IMR-90 (cell line): ENCODE data around the gene ZC3H8. TPM values are rescaled to one million over a fixed set of nuclear protein-coding genes. Genes with fewer than 3 reads are reported as not detected.

Experiments
- ATAC-seq: fragments of 200-7000 bp; cut with Tn5 transposase; 2 replicates; pipeline ENCODE4 v1.9.1; 2020; ENCODE audit warnings: low read depth, mild to moderate bottlenecking, moderate library complexity
- BruUV-seq: library from RNA; stranded (reverse); fragments of 400-500 nt; replicated peaks from 2 replicates; lab custom pipeline; 2021; lab: Mats Ljungman, UMichigan
- CTCF ChIA-PET: fragments of 300-600 bp; formaldehyde crosslinking; extraction: SDS; loops from one replicate; lab custom pipeline; 2021; ENCODE audit warnings: antibody characterized with exemption; lab: Yijun Ruan, JAX
- POLR2A ChIA-PET: fragments of 300-600 bp; sonication (Branson Sonifier 250); formaldehyde crosslinking; loops from one replicate; lab custom pipeline; 2022; ENCODE audit warnings: antibody characterized with exemption; ENCODE audit not compliant: unreplicated experiment; lab: Charles Lee
- DNase-seq: peaks from one replicate; pipeline ENCODE4 v3.0.0; 2013
- H2AFZ ChIP-seq: replicated peaks from 2 replicates; pipeline ENCODE3; 2013; ENCODE audit warnings: low read length, mild to moderate bottlenecking; ENCODE audit not compliant: poor library complexity
- H2AK5ac ChIP-seq: 2 replicates; pipeline ENCODE4 v1.6.1; 2013; ENCODE audit warnings: low read depth, low read length, inconsistent platforms
- H2AK9ac ChIP-seq: replicated peaks from 2 replicates; pipeline ENCODE3; 2013; ENCODE audit warnings: mild to moderate bottlenecking, low read depth, low read length, moderate library complexity; ENCODE audit not compliant: poor library complexity
- H2BK120ac ChIP-seq: 2 replicates; pipeline ENCODE4 v1.6.1; 2013; ENCODE audit warnings: low read depth, low read length, inconsistent platforms
- H2BK15ac ChIP-seq: 3 replicates; pipeline ENCODE4 v1.6.1; 2013; ENCODE audit warnings: low read depth, low read length, inconsistent platforms
- H2BK20ac ChIP-seq: 2 replicates; pipeline ENCODE4 v1.6.1; 2013; ENCODE audit warnings: low read depth, mild to moderate bottlenecking, inconsistent platforms, low read length, moderate library complexity
- H2BK5ac ChIP-seq: 2 replicates; pipeline ENCODE4 v1.6.1; 2013; ENCODE audit warnings: mild to moderate bottlenecking, low read depth, low read length, inconsistent platforms; ENCODE audit not compliant: poor library complexity, severe bottlenecking
- H3K14ac ChIP-seq: replicated peaks from 2 replicates; pipeline ENCODE4 v1.6.1; 2013; ENCODE audit warnings: low read depth, low read length, inconsistent platforms
- H3K18ac ChIP-seq: 2 replicates; pipeline ENCODE4 v1.6.1; 2013; ENCODE audit warnings: low read depth, low read length, control low read depth
- H3K23ac ChIP-seq: 2 replicates; pipeline ENCODE4 v1.6.1; 2013; ENCODE audit warnings: low read depth, low read length, inconsistent platforms
- H3K27ac ChIP-seq: 2 replicates; pipeline ENCODE4 v1.5.1; 2013; ENCODE audit warnings: mild to moderate bottlenecking, control low read depth, low read length; ENCODE audit not compliant: insufficient read depth
- H3K27me3 ChIP-seq: 2 replicates; pipeline ENCODE4 v1.6.1; 2013; ENCODE audit warnings: low read length; ENCODE audit not compliant: control insufficient read depth, insufficient read depth
- H3K36me3 ChIP-seq: 2 replicates; pipeline ENCODE4 v1.6.1; 2013; ENCODE audit warnings: low read length, mixed read lengths; ENCODE audit not compliant: control insufficient read depth, insufficient read depth
- H3K4ac ChIP-seq: 2 replicates; pipeline ENCODE4 v1.6.1; 2013; ENCODE audit warnings: low read depth, low read length, inconsistent platforms
- H3K4me1 ChIP-seq: 2 replicates; pipeline ENCODE4 v1.6.1; 2013; ENCODE audit warnings: low read length, mixed read lengths; ENCODE audit not compliant: control insufficient read depth, insufficient read depth
- H3K4me2 ChIP-seq: 2 replicates; pipeline ENCODE4 v1.6.1; 2013; ENCODE audit warnings: low read depth, mild to moderate bottlenecking, control low read depth, low read length, moderate library complexity
- H3K4me3 ChIP-seq: 2 replicates; pipeline ENCODE4 v1.5.1; 2013; ENCODE audit warnings: low read depth, mild to moderate bottlenecking, control low read depth, low read length, moderate library complexity; ENCODE audit not compliant: insufficient read depth
- H3K56ac ChIP-seq: 2 replicates; pipeline ENCODE4 v1.6.1; 2013; ENCODE audit warnings: low read length, inconsistent platforms; ENCODE audit not compliant: insufficient read depth; ENCODE audit errors: extremely low read depth
- H3K79me1 ChIP-seq, 2 experiments: 2 replicates each; pipeline ENCODE4 v1.6.1; 2013; ENCODE audit warnings: low read length in 2 of 2, inconsistent platforms in 1 of 2, low read depth in 1 of 2
- H3K9ac ChIP-seq: 2 replicates; pipeline ENCODE4 v1.6.1; 2013; ENCODE audit warnings: low read depth, low read length, control low read depth
- H3K9me1 ChIP-seq: 2 replicates; pipeline ENCODE4 v1.6.1; 2013; ENCODE audit warnings: low read length, inconsistent platforms; ENCODE audit not compliant: insufficient read depth
- H3K9me3 ChIP-seq: 2 replicates; pipeline ENCODE4 v1.6.1; 2013; ENCODE audit warnings: low read length; ENCODE audit not compliant: control insufficient read depth, insufficient read depth
- H4K20me1 ChIP-seq: 2 replicates; pipeline ENCODE4 v1.6.1; 2013; ENCODE audit warnings: low read length, inconsistent platforms; ENCODE audit not compliant: insufficient read depth
- H4K5ac ChIP-seq: 2 replicates; pipeline ENCODE4 v1.6.1; 2013; ENCODE audit warnings: mild to moderate bottlenecking, low read depth, low read length, control low read depth
- H4K8ac ChIP-seq, 2 experiments: 2 replicates each; pipeline ENCODE4 v1.6.1; 2013; ENCODE audit warnings: low read depth in 2 of 2, low read length in 2 of 2, control low read depth in 1 of 2, inconsistent platforms in 1 of 2
- H4K91ac ChIP-seq: 2 replicates; pipeline ENCODE4 v1.6.1; 2013; ENCODE audit warnings: low read depth, low read length, inconsistent platforms; ENCODE audit not compliant: insufficient read depth
- BHLHE40 ChIP-seq: fragments of 150-350 bp; IDR thresholded peaks from 2 replicates; pipeline ENCODE4 v1.6.1; 2016; ENCODE audit warnings: mild to moderate bottlenecking, low read depth, low read length
- ELK1 ChIP-seq: fragments of 150-350 bp; IDR thresholded peaks from 2 replicates; pipeline ENCODE4 v1.6.1; 2016; ENCODE audit warnings: low read depth, mild to moderate bottlenecking, low read length, moderate library complexity, borderline replicate concordance
- MAZ ChIP-seq: IDR thresholded peaks from 2 replicates; pipeline ENCODE4 v1.6.1; 2012; ENCODE audit warnings: low read depth, mild to moderate bottlenecking, low read length, improper control_type of control experiment, moderate library complexity, borderline replicate concordance
- MXI1 ChIP-seq: IDR thresholded peaks from 2 replicates; pipeline ENCODE4 v1.6.1; 2012; ENCODE audit warnings: low read depth, mild to moderate bottlenecking, low read length, moderate library complexity, borderline replicate concordance
- POLR2A ChIP-seq: IDR thresholded peaks from 2 replicates; pipeline ENCODE4 v1.6.1; 2012; ENCODE audit warnings: mild to moderate bottlenecking, low read depth, low read length
- USF2 ChIP-seq: fragments of 150-350 bp; IDR thresholded peaks from 2 replicates; pipeline ENCODE4 v1.6.1; 2017; ENCODE audit warnings: mild to moderate bottlenecking, antibody characterized with exemption, low read length, low read depth
- dilution Hi-C: fragments of 300-500 bp; cut with HindIII; formaldehyde crosslinking; loops from one replicate; pipeline ENCODE4 v1.14.3; 2018; ENCODE audit warnings: low sequenced_read_pairs; ENCODE audit not compliant: unreplicated experiment
- in situ Hi-C: fragments of 300-500 bp; cut with MboI; formaldehyde crosslinking; loops from 3 replicates; pipeline ENCODE4 v1.14.3; 2019; ENCODE audit warnings: low sequenced_read_pairs, inconsistent platforms, mixed read lengths
- intact Hi-C: fragments of 100-400 bp; cut with micrococcal nuclease; formaldehyde crosslinking; loops from 2 replicates; pipeline ENCODE4 v1.10.0; 2022
- polyA plus RNA-seq, 3 experiments: library from polyadenylated mRNA; depleted of rRNA; stranded (reverse); fragments of >200 nt; gene quantifications; 2 replicates each; pipeline ENCODE4 v1.2.3, GENCODE V29; 2012; ENCODE audit warnings: low replicate concordance in 1 of 3
- total RNA-seq: library from RNA; depleted of rRNA; stranded (reverse); fragments of >200 nt; gene quantifications from 2 replicates; pipeline ENCODE4 v1.2.3, GENCODE V29; 2012

ZC3H8 gene
- total and polyA plus RNA-seq, 2 of the 4 experiments (the other 2 are of a cell fraction): 0.18 to 1.6 TPM

DNA sequence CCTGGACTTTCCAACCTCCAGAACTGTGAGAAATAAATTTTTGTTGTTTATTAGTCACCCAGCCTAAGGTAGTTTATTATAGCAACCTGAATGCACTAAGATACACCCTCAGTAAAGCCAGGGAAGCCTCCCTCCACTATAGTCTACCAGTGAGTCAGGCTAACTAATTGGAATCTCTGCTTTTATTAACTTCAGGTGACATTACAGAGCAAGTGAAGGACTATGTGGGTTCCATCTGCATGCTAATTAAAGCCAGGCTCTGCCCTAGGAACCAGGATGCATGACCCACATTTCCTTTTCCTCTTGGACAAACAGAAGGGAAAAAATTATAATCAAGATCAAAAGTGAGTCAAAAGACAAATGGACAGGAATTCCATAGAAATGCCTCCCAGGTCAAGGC lies 56.1 kb downstream of the ZC3H8 start:
- peaks cover 27% of the 10 kb centered on the region for H3K27me3 ChIP-seq
- H4K20me1 ChIP-seq: no peaks in the 10 kb centered on the region
- H3K9me3 ChIP-seq: peaks cover 2% of the 10 kb centered on the region; the same call in 1 of the 2 replicates
- no peaks in the 10 kb centered on the region for H3K36me3 ChIP-seq
- in situ Hi-C loops (no loop called here), intact Hi-C loops (no loop called here), dilution Hi-C loops (no loop called here)
- no peak overlapping the region for H2AFZ ChIP-seq
- no peak overlapping the region for H3K18ac ChIP-seq
- H3K4me2 ChIP-seq: no peak overlapping the region
- H3K9me1 ChIP-seq: no peaks in the 10 kb centered on the region
- H3K23ac ChIP-seq: no peak overlapping the region
- no peak overlapping the region for H2BK5ac ChIP-seq
- H3K27ac ChIP-seq: no peak overlapping the region
- no peak overlapping the region for H4K5ac ChIP-seq
- ChIA-PET POLR2A (no interaction called here), CTCF (no interaction called here)
- H3K4me1 ChIP-seq: no peaks in the 10 kb centered on the region
- no peak overlapping the region for H2AK9ac ChIP-seq
- ATAC-seq: no peak
- no peak overlapping the region for H3K4ac ChIP-seq
- H4K91ac ChIP-seq: no peak overlapping the region
- no peak for TF ChIP-seq USF2
- no peak for TF ChIP-seq MXI1
- TF ChIP-seq ELK1: no peak
- no peak for TF ChIP-seq POLR2A
- TF ChIP-seq BHLHE40: no peak
- TF ChIP-seq MAZ: no peak
- no peak for DNase-seq
- H3K9ac ChIP-seq: no peak overlapping the region
- no TSS peak for BruUV-seq
- H3K4me3 ChIP-seq: no peak overlapping the region
- no peak overlapping the region for H2BK15ac ChIP-seq
- no peak overlapping the region for H2AK5ac ChIP-seq
- no peak overlapping the region for H4K8ac ChIP-seq
- H3K14ac ChIP-seq: no peak overlapping the region
- no peak overlapping the region for H2BK120ac ChIP-seq
- H3K79me1 ChIP-seq: no peaks in the 10 kb centered on the region
- H3K56ac ChIP-seq: no peak overlapping the region
- no peak overlapping the region for H2BK20ac ChIP-seq
